Neuronal stem cell (in vitro differentiated cells): Measurements from ENCODE around the gene KIAA0930.

ENCODE experiments used
- DNase-seq: peaks from one replicate; pipeline ENCODE4 v3.0.0-alpha.2; 2013; ENCODE audit warnings: low spot score
- H2AFZ ChIP-seq: one replicate; pipeline ENCODE4 v1.6.1; 2013; ENCODE audit warnings: mild to moderate bottlenecking, low read length, inconsistent platforms
- H2AK5ac ChIP-seq: 2 replicates; pipeline ENCODE4 v1.6.1; 2013; ENCODE audit warnings: low read depth, mild to moderate bottlenecking, inconsistent platforms, low read length, moderate library complexity, mixed read lengths
- H2BK120ac ChIP-seq: 2 replicates; pipeline ENCODE4 v1.6.1; 2013; ENCODE audit warnings: low read depth, mild to moderate bottlenecking, inconsistent platforms, low read length, moderate library complexity, mixed read lengths
- H2BK12ac ChIP-seq: one replicate; pipeline ENCODE4 v1.6.1; 2013; ENCODE audit warnings: low read length, inconsistent platforms
- H2BK15ac ChIP-seq: 2 replicates; pipeline ENCODE4 v1.6.1; 2013; ENCODE audit warnings: mild to moderate bottlenecking, low read length, inconsistent platforms, mixed read lengths
- H2BK5ac ChIP-seq: one replicate; pipeline ENCODE4 v1.6.1; 2013; ENCODE audit warnings: inconsistent platforms, mild to moderate bottlenecking, low read length, moderate library complexity
- H3K14ac ChIP-seq: one replicate; pipeline ENCODE4 v1.6.1; 2013; ENCODE audit warnings: low read length, inconsistent platforms
- H3K18ac ChIP-seq: 2 replicates; pipeline ENCODE4 v1.6.1; 2013; ENCODE audit warnings: low read length, inconsistent platforms
- H3K23ac ChIP-seq: 2 replicates; pipeline ENCODE4 v1.6.1; 2013; ENCODE audit warnings: low read depth, mild to moderate bottlenecking, mixed read lengths, low read length, inconsistent platforms; ENCODE audit not compliant: poor library complexity
- H3K27ac ChIP-seq: replicated peaks from 3 replicates; pipeline ENCODE4 v1.5.1; 2013; ENCODE audit warnings: low read length, inconsistent platforms
- H3K27me3 ChIP-seq, 3 experiments: 2 replicates each; pipeline ENCODE4 v1.6.1; 2013; ENCODE audit warnings: low read length in 3 of 3, mild to moderate bottlenecking in 2 of 3, inconsistent platforms in 1 of 3, low read depth in 1 of 3, mixed read lengths in 1 of 3, moderate library complexity in 1 of 3; ENCODE audit not compliant: control insufficient read depth in 3 of 3, insufficient read depth in 3 of 3
- H3K36me3 ChIP-seq, 2 donors: replicated peaks in 1 of 2; 2 replicates each; pipeline ENCODE4 v1.6.1; 2013; ENCODE audit warnings: low read length in 2 of 2; ENCODE audit not compliant: control insufficient read depth in 2 of 2, insufficient read depth in 2 of 2
- H3K4ac ChIP-seq: 2 replicates; pipeline ENCODE4 v1.6.1; 2013; ENCODE audit warnings: inconsistent platforms, mild to moderate bottlenecking, low read length, moderate library complexity
- H3K4me1 ChIP-seq, 2 donors: 1 replicate in 1 of 2; 2 replicates in 1 of 2; pipeline ENCODE4 v1.6.1; 2013; ENCODE audit warnings: low read length in 2 of 2, low read depth in 1 of 2; ENCODE audit not compliant: control insufficient read depth in 2 of 2, insufficient read depth in 1 of 2
- H3K4me2 ChIP-seq: one replicate; pipeline ENCODE4 v1.6.1; 2013; ENCODE audit warnings: mild to moderate bottlenecking, low read length, inconsistent platforms; ENCODE audit not compliant: insufficient read depth, poor library complexity, severe bottlenecking
- H3K4me3 ChIP-seq, 2 donors: 2 replicates each; pipeline ENCODE4 v1.5.1; 2013; ENCODE audit warnings: low read length in 2 of 2, mild to moderate bottlenecking in 2 of 2, inconsistent platforms in 1 of 2, moderate library complexity in 1 of 2
- H3K79me1 ChIP-seq: one replicate; pipeline ENCODE4 v1.6.1; 2013; ENCODE audit warnings: low read depth, mild to moderate bottlenecking, inconsistent platforms, low read length, moderate library complexity
- H3K9ac ChIP-seq: one replicate; pipeline ENCODE4 v1.6.1; 2013; ENCODE audit warnings: mild to moderate bottlenecking, low read depth, low read length, inconsistent platforms; ENCODE audit not compliant: poor library complexity
- H3K9me3 ChIP-seq, 2 donors: replicated peaks in 1 of 2; 2 replicates each; pipeline versions ENCODE3 to v1.6.1; 2013; ENCODE audit warnings: low read length in 2 of 2, mild to moderate bottlenecking in 2 of 2, inconsistent platforms in 1 of 2, low read depth in 1 of 2, mixed read lengths in 1 of 2, moderate library complexity in 1 of 2; ENCODE audit not compliant: control insufficient read depth in 2 of 2, insufficient read depth in 1 of 2
- H4K8ac ChIP-seq: one replicate; pipeline ENCODE4 v1.6.1; 2013; ENCODE audit warnings: low read depth, mild to moderate bottlenecking, inconsistent platforms, low read length, moderate library complexity
- H4K91ac ChIP-seq: one replicate; pipeline ENCODE4 v1.6.1; 2013; ENCODE audit warnings: low read length, low read depth, mild to moderate bottlenecking, inconsistent platforms; ENCODE audit not compliant: poor library complexity
- WGBS, 2 donors: extraction: QIAGEN DNeasy Blood & Tissue Kit; methylation state at CpG; one replicate each; pipeline ENCODE4 v1.1.7; 2013; ENCODE audit warnings: missing lambda C conversion rate in 2 of 2, mixed read lengths in 1 of 2; ENCODE audit not compliant: insufficient read length in 2 of 2, insufficient replicate concordance in 1 of 2; ENCODE audit errors: extremely low coverage in 2 of 2; 5-methylcytosine and 5-hydroxymethylcytosine counted together

The KIAA0930 gene

GRCh38 chr22:45284705-45285262 lies 44.1 kb upstream of the KIAA0930 start, which contains the start of gene UPK3A:
Gene UPK3A, plus strand, starts transcription at chr22:45284949. Its CDS starts 65 bp downstream, at chr22:45285014.
- Histone ChIP-seq H3K9me3 (peaks cover 0 to 1% of the 10 kb centered on the region in 2 donors), H2BK15ac (peak within 1 kb of the TSS; percentile 27), H3K27me3 (peaks cover 0 to 47% (median 20%) of the 10 kb centered on the region in 3 experiments), H3K4me2 (peak within 1 kb of the TSS; percentile 95), H3K79me1 (no peaks in the 10 kb centered on the region), H2BK120ac (peak within 1 kb of the TSS; percentile 24), H2AK5ac (peak within 1 kb of the TSS; percentile 68), H3K4ac (no peak within 1 kb of the TSS), H3K36me3 (no peaks in the 10 kb centered on the region), H4K91ac (no peak within 1 kb of the TSS), H2AFZ (peak within 1 kb of the TSS; percentile 92), H3K9ac (peak within 1 kb of the TSS; percentile 81), H3K23ac (no peak within 1 kb of the TSS), H3K14ac (no peak within 1 kb of the TSS), H3K4me3 (peak within 1 kb of the TSS; percentile 9 to 74), H3K18ac (peak within 1 kb of the TSS; percentile 88), H3K4me1 (peaks cover 4 to 10% of the 10 kb centered on the region in 2 donors), H2BK12ac (no peak within 1 kb of the TSS), H3K27ac (no peak within 1 kb of the TSS), H2BK5ac (peak within 1 kb of the TSS; percentile 7), H4K8ac (peak within 1 kb of the TSS; percentile 20)
- WGBS, 2 donors, result no CpG with 5 or more reads among the region's 46 CpGs
- DNase-seq, result peak; percentile 64

GRCh38 chr22:45281010-45281409 lies 40.3 kb upstream of the KIAA0930 start:
- peaks cover 4 to 6% of the 10 kb centered on the region in 2 donors for H3K4me1 ChIP-seq
- H2BK120ac ChIP-seq, result no peak overlapping the region
- H3K4ac ChIP-seq, result no peak overlapping the region
- peaks cover 0 to 32% (median 17%) of the 10 kb centered on the region in 3 experiments for H3K27me3 ChIP-seq
- H2AK5ac ChIP-seq, result no peak overlapping the region
- WGBS, 2 donors, result 100% methylated on average over 1 of the region's 3 CpGs; no CpG with 5 or more reads in 1 of the 2 donors
- H3K9me3 ChIP-seq, result no peaks in the 10 kb centered on the region
- no peak overlapping the region for H3K23ac ChIP-seq
- no peak overlapping the region for H2BK5ac ChIP-seq
- H2BK15ac ChIP-seq, result no peak overlapping the region
- no peaks in the 10 kb centered on the region for H3K36me3 ChIP-seq
- H2AFZ ChIP-seq, result no peak overlapping the region
- H3K18ac ChIP-seq, result no peak overlapping the region
- H3K79me1 ChIP-seq, result no peaks in the 10 kb centered on the region
- H4K91ac ChIP-seq, result no peak overlapping the region
- no peak overlapping the region for H3K14ac ChIP-seq
- DNase-seq, result no peak
- no peak overlapping the region for H4K8ac ChIP-seq
- no peak overlapping the region for H3K27ac ChIP-seq
- H3K4me2 ChIP-seq, result no peak overlapping the region
- no peak overlapping the region for H3K4me3 ChIP-seq
- H3K9ac ChIP-seq, result no peak overlapping the region
- H2BK12ac ChIP-seq, result no peak overlapping the region

- Histone ChIP-seq H2BK120ac (no peak overlapping the region), H3K79me1 (no peaks in the 10 kb centered on the region), H3K4me3 (no peak overlapping the region), H2AK5ac (no peak overlapping the region), H3K9me3 (no peaks in the 10 kb centered on the region), H3K4ac (no peak overlapping the region), H3K14ac (no peak overlapping the region), H3K9ac (no peak overlapping the region), H2BK15ac (no peak overlapping the region), H3K27me3 (peaks cover 0 to 29% (median 13%) of the 10 kb centered on the region in 3 experiments), H4K91ac (no peak overlapping the region), H3K27ac (no peak overlapping the region), H3K36me3 (no peaks in the 10 kb centered on the region), H4K8ac (no peak overlapping the region), H3K4me1 (peaks cover 3 to 6% of the 10 kb centered on the region in 2 donors), H2AFZ (no peak overlapping the region), H3K18ac (no peak overlapping the region), H3K23ac (no peak overlapping the region), H2BK12ac (no peak overlapping the region), H2BK5ac (no peak overlapping the region), H3K4me2 (no peak overlapping the region)
- no peak for DNase-seq
- no CpG with 5 or more reads among the region's 3 CpGs for WGBS, 2 donors
Measured at GRCh38 chr22:45280587-45280980, 39.9 kb upstream of the KIAA0930 start.

- no peak overlapping the region for H3K4me3 ChIP-seq
- no peak overlapping the region for H3K4ac ChIP-seq
- peaks cover 0 to 24% (median 1%) of the 10 kb centered on the region in 3 experiments for H3K27me3 ChIP-seq
- H2BK15ac ChIP-seq, result peak overlapping the region; percentile 89
- H3K14ac ChIP-seq, result no peak overlapping the region
- no peak overlapping the region for H3K4me2 ChIP-seq
- DNase-seq, result no peak
- H3K18ac ChIP-seq, result no peak overlapping the region
- H2AK5ac ChIP-seq, result no peak overlapping the region
- no peak overlapping the region for H3K9ac ChIP-seq
- no peak overlapping the region for H2BK120ac ChIP-seq
- H3K9me3 ChIP-seq, result no peaks in the 10 kb centered on the region
- no peak overlapping the region for H2BK5ac ChIP-seq
- no peak overlapping the region for H2BK12ac ChIP-seq
- no peak overlapping the region for H2AFZ ChIP-seq
- H4K91ac ChIP-seq, result no peak overlapping the region
- peaks cover 0 to 2% of the 10 kb centered on the region in 2 donors for H3K4me1 ChIP-seq
- H3K27ac ChIP-seq, result no peak overlapping the region
- no CpG with 5 or more reads among the region's 9 CpGs for WGBS, 2 donors
- no peak overlapping the region for H4K8ac ChIP-seq
- H3K23ac ChIP-seq, result no peak overlapping the region
- H3K36me3 ChIP-seq, result no peaks in the 10 kb centered on the region
- H3K79me1 ChIP-seq, result no peaks in the 10 kb centered on the region
Measured at GRCh38 chr22:45278125-45278524, 37.4 kb upstream of the KIAA0930 start.
